Stomach (tissue), 4 donors: ENCODE measurements around the gene GPC5.

ENCODE experiments used
- POLR2A ChIP-seq, 4 donors: fragments of 450-650 bp; IDR thresholded peaks; one replicate each; pipeline ENCODE4 v1.6.1; 2016; ENCODE audit warnings: antibody characterized with exemption in 4 of 4, control low read depth in 2 of 4, mild to moderate bottlenecking in 1 of 4, moderate library complexity in 1 of 4
- TF ChIP-seq, protein P1 (sequence below), 7 experiments: fragments of 450-650 bp in 4 of 7; fragments of 200-600 bp in 3 of 7; sonication (generic) in 3 of 7; IDR thresholded peaks; one replicate each; pipeline ENCODE4 v1.5.1; 2016 to 2019; ENCODE audit warnings: antibody characterized with exemption in 7 of 7, control low read depth in 2 of 7, mild to moderate bottlenecking in 1 of 7

GRCh38 chr13:92649140-92649813 lies 1250.9 kb downstream of the GPC5 start:
- TF ChIP-seq, protein P1, sequence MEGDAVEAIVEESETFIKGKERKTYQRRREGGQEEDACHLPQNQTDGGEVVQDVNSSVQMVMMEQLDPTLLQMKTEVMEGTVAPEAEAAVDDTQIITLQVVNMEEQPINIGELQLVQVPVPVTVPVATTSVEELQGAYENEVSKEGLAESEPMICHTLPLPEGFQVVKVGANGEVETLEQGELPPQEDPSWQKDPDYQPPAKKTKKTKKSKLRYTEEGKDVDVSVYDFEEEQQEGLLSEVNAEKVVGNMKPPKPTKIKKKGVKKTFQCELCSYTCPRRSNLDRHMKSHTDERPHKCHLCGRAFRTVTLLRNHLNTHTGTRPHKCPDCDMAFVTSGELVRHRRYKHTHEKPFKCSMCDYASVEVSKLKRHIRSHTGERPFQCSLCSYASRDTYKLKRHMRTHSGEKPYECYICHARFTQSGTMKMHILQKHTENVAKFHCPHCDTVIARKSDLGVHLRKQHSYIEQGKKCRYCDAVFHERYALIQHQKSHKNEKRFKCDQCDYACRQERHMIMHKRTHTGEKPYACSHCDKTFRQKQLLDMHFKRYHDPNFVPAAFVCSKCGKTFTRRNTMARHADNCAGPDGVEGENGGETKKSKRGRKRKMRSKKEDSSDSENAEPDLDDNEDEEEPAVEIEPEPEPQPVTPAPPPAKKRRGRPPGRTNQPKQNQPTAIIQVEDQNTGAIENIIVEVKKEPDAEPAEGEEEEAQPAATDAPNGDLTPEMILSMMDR (IDR thresholded peaks at IDR 0.05): no peak
- no peak for TF ChIP-seq POLR2A (IDR thresholded peaks at IDR 0.05)
